ENCODE data around the gene ACTN1. TPM values are rescaled to one million over a fixed set of nuclear protein-coding genes. Genes with fewer than 3 reads are reported as not detected.

ACTN1 gene
- total RNA-seq, 1 donor: 1,023 TPM

- no peak overlapping the region for H3K4me3 ChIP-seq (ENCODE audit: low read depth, low read length)
- TF ChIP-seq CTCF (IDR thresholded peaks at IDR 0.05; ENCODE audit: insufficient read depth, low read depth, low read length): no peak
- DNase-seq (ENCODE audit: low read depth): no peak
These were observed 9.6 kb downstream of the ACTN1 start for GRCh38 chr14:68969278-68970033.

DNA sequence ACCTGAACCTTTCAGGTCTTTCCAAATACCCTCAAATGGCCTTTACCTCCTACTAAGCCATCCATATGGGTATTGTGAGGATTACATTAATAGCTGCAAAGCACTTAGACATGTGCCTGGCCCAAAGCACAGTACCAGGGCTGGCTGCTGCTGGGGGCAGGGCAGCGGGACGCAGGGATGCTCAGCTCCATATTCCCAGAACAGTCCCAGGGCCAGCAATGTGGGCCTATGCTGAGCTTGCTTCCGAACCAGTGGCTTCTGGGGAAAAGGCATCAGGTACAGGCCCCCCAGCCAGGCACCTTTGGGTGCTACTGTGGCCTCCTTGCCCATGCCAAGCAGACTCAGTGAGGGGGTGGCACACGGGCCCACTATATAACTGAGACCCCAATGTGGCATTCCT lies 10.4 kb downstream of the ACTN1 start:
- TF ChIP-seq CTCF (IDR thresholded peaks at IDR 0.05; ENCODE audit: insufficient read depth, low read depth, low read length): no peak
- H3K4me3 ChIP-seq (ENCODE audit: low read depth, low read length): no peak overlapping the region
- DNase-seq (ENCODE audit: low read depth): no peak

GRCh38 chr14:68968051-68968450 lies 11.1 kb downstream of the ACTN1 start:
- TF ChIP-seq CTCF (IDR thresholded peaks at IDR 0.05; ENCODE audit: insufficient read depth, low read depth, low read length): no peak
- no peak overlapping the region for H3K4me3 ChIP-seq (ENCODE audit: low read depth, low read length)
- no peak for DNase-seq (ENCODE audit: low read depth)

DNA sequence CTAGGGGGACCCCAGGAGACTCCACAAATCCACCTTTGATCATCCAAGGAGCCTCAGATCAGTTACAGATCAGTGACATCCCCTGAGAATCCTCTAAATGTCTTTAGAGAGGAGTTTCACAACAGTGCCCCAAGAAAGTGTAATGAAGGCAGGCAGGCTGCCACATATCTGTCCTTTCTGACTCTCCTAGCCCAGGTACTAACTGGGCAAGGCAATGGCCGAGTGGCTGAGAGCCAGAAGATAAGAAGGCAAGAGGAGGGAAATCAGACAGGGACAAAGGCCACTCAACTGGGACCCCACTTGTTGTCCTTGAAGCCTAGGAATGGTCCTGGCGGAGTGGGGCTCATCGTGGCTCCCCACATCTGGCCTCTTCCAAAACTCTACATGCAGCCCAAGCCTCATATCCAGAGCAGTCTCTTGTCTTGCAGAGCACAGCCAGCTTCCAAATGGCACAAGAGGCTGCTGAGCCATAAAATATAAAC lies 11.6 kb downstream of the ACTN1 start:
- H3K4me3 ChIP-seq (ENCODE audit: low read depth, low read length): no peak overlapping the region
- no peak for DNase-seq (ENCODE audit: low read depth)
- no peak for TF ChIP-seq CTCF (IDR thresholded peaks at IDR 0.05; ENCODE audit: insufficient read depth, low read depth, low read length)

- DNase-seq (ENCODE audit: low read depth): no peak
These were observed 12.2 kb downstream of the ACTN1 start for GRCh38 chr14:68966872-68967301.

GRCh38 chr14:68965261-68965761 lies 13.8 kb downstream of the ACTN1 start:
- DNase-seq (ENCODE audit: low read depth): no peak
- TF ChIP-seq CTCF (IDR thresholded peaks at IDR 0.05; ENCODE audit: insufficient read depth, low read depth, low read length): no peak
- no peak overlapping the region for H3K4me3 ChIP-seq (ENCODE audit: low read depth, low read length)

More at GRCh38 chr14:68966872-68967301, 12.2 kb downstream of the ACTN1 start:
- H3K4me3 ChIP-seq (ENCODE audit: low read depth, low read length): no peak overlapping the region
- TF ChIP-seq CTCF (IDR thresholded peaks at IDR 0.05; ENCODE audit: insufficient read depth, low read depth, low read length): no peak
